Small intestine (tissue), 7 donors: ENCODE measurements around the gene SEC24B. TPM values are rescaled to one million over a fixed set of nuclear protein-coding genes. Genes with fewer than 3 reads are reported as not detected.

ENCODE experiments used
- DNase-seq, 2 donors: peaks; one replicate each; pipeline versions ENCODE4 v3.0.0 to v3.0.0-alpha.2; 2013
- FAIRE-seq: peaks from 2 replicates; lab custom pipeline; 2012; peaks lifted over from hg19 to GRCh38; lab: Jason Lieb, UNC
- H3K27ac ChIP-seq, 3 donors: one replicate each; pipeline ENCODE4 v1.5.1; 2013; ENCODE audit warnings: low read length in 2 of 3, mild to moderate bottlenecking in 2 of 3, control low read depth in 1 of 3, inconsistent platforms in 1 of 3, low read depth in 1 of 3, moderate library complexity in 1 of 3
- H3K27me3 ChIP-seq, 3 donors: one replicate each; pipeline ENCODE4 v1.6.1; 2013; ENCODE audit warnings: low read length in 3 of 3, inconsistent platforms in 1 of 3; ENCODE audit not compliant: control insufficient read depth in 3 of 3, insufficient read depth in 3 of 3
- H3K36me3 ChIP-seq, 3 donors: one replicate each; pipeline ENCODE4 v1.6.1; 2013; ENCODE audit warnings: low read length in 3 of 3, inconsistent platforms in 1 of 3, low read depth in 1 of 3, mild to moderate bottlenecking in 1 of 3, moderate library complexity in 1 of 3; ENCODE audit not compliant: control insufficient read depth in 3 of 3, insufficient read depth in 2 of 3
- H3K4me1 ChIP-seq, 3 donors: one replicate each; pipeline ENCODE4 v1.6.1; 2013; ENCODE audit warnings: low read length in 2 of 3, inconsistent platforms in 1 of 3, low read depth in 1 of 3, mild to moderate bottlenecking in 1 of 3, moderate library complexity in 1 of 3; ENCODE audit not compliant: control insufficient read depth in 3 of 3, insufficient read depth in 2 of 3
- H3K4me3 ChIP-seq, 3 donors: one replicate each; pipeline ENCODE4 v1.5.1; 2013; ENCODE audit warnings: low read length in 3 of 3, control low read depth in 1 of 3, inconsistent platforms in 1 of 3, low read depth in 1 of 3, mild to moderate bottlenecking in 1 of 3, moderate library complexity in 1 of 3
- H3K9me3 ChIP-seq, 2 donors: one replicate each; pipeline ENCODE4 v1.6.1; 2013; ENCODE audit warnings: low read depth in 1 of 2, low read length in 1 of 2; ENCODE audit not compliant: control insufficient read depth in 2 of 2, insufficient read depth in 1 of 2
- WGBS, 3 donors: extraction: QIAGEN DNeasy Blood & Tissue Kit; methylation state at CpG; one replicate each; pipeline ENCODE4 v1.1.7; 2013; 5-methylcytosine and 5-hydroxymethylcytosine counted together
- polyA plus RNA-seq, 4 donors: library from polyadenylated mRNA; stranded (reverse) in 3 of 4; unstranded in 1 of 4; fragments of 200-250 nt in 3 of 4; fragments of 120-200 nt in 1 of 4; gene quantifications; one replicate each; pipeline versions ENCODE4 v1.2.1 to v1.2.3, GENCODE V29; 2013
- donor health status: healthy with polysubstance abuse.
- donor health status: control.
- donor health status: control.
- donor health status: Bipolar disorder and iron deficiency.
- donor health status: healthy.

SEC24B gene
- polyA plus RNA-seq, 4 donors, result 9.5 to 28.7 (median 10.6) TPM

DNA sequence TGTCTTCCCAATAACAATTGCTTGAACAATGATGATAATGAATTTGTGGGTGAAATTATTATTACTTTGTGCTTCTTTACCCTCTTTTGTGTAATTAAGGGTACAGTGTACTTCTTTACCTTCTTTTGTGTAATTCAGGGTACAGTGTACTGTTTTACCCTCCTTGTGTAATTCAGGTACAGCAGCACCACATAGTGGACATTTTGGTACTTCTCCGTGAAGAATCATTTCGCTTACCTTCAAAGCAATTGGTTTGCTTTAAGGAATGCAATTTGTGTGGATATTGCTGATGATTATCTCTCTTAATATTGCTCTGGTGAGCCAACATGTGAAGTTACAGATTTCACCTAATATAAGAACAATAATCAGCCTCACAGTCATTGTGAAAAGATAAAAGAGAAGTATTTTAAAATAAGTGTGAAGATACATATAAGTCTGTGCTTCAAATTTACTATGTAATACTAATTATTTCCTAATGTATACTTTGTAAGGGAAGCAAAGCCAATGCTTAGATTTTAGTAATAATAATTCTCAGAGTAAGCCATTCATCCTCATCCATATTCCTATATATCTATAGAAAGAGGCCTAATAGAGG lies 27.2 kb upstream of the SEC24B start:
- Histone ChIP-seq H3K36me3 (no peaks in the 10 kb centered on the region), H3K4me3 (no peak overlapping the region), H3K4me1 (no peaks in the 10 kb centered on the region), H3K9me3 (no peaks in the 10 kb centered on the region), H3K27me3 (no peaks in the 10 kb centered on the region), H3K27ac (no peak overlapping the region)
- FAIRE-seq, result no peak
- 1 to 6% (median 2%) methylated on average over 2 of the region's 2 CpGs for WGBS, 3 donors
- peak; percentile 62 to 68 for DNase-seq

DNA sequence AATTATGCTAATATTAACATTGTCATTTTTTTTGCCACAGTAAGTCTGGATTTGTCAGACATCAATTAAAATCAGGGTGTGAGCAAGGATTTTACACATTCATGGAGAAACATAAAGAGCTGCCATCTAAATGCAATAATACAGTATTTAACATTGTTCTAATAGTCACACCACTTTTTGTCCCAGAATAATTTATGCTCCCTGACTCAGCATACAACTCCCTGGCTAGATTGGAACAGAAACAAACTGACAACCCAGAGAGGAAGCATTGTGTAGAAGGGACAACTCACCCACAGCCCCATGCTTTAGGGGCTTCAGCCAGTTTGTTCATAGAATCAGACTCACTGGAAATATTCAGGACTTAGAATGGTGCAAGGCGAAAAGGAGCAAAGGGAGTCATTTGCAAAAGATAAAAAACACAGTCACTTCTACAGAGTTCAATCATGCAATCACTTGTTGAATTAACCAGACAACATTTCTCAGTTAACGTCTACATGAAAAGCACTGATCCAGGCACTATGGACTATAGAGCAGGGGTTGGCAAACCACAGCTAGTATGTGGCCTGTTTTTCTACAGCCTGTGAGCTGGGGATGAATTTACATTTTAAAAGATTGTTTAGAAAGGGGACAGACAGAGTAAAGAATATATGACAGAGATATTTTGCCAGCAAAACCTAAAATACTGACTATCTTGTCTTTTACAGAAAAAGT lies 26.4 kb upstream of the SEC24B start:
- Histone ChIP-seq H3K36me3 (no peaks in the 10 kb centered on the region), H3K4me1 (no peaks in the 10 kb centered on the region), H3K9me3 (no peaks in the 10 kb centered on the region), H3K27me3 (no peaks in the 10 kb centered on the region), H3K4me3 (no peak overlapping the region), H3K27ac (no peak overlapping the region)
- DNase-seq (no peak), FAIRE-seq (no peak)
- WGBS, 3 donors, result 87 to 92% (median 89%) methylated on average over 2 of the region's 2 CpGs

DNA sequence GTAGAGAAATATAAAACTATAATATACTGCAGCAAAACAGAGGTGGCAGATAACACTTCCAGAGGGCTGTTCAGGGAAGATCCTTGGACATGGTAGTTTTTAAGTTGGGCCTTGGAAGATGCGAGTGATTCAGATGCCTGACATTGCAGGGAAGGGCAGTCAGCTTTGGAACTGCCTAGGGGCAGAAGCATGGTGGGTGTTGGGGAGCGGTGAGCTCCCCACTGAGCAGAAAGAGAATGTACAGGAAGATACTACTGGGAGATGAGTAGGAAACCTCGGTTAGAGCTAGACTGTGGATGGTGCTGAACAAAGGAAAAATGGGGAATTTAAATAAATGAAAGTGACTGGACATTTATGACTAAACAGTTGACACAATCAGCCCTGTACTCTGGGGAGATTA lies 24.9 kb upstream of the SEC24B start:
- H3K36me3 ChIP-seq, result no peaks in the 10 kb centered on the region
- FAIRE-seq, result no peak
- no peaks in the 10 kb centered on the region for H3K27me3 ChIP-seq
- no peaks in the 10 kb centered on the region for H3K9me3 ChIP-seq
- no peak overlapping the region for H3K27ac ChIP-seq
- no peaks in the 10 kb centered on the region for H3K4me1 ChIP-seq
- WGBS, 3 donors, result 83 to 92% (median 87%) methylated on average over 3 of the region's 3 CpGs
- H3K4me3 ChIP-seq, result no peak overlapping the region
- DNase-seq, result no peak

DNA sequence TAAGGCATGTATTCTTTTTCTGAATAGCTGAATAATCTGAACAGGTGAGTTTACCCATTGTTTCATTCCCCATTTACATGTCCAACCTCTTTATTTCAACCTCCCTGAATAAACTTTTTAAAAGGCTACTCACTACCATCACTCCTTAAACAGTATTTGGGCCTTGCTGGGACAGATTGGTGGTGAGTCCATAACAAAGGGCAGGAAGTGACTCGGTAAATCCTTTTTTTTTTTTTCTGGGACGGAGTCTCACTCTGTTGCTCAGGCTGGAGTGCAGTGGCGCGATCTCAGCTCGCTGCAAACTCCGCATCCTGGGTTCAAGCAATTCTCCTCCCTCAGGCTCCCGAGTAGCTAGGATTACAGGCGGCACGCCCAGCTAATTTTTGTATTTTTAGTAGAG lies 23.4 kb upstream of the SEC24B start:
- Histone ChIP-seq H3K27me3 (no peaks in the 10 kb centered on the region), H3K4me3 (no peak overlapping the region), H3K36me3 (no peaks in the 10 kb centered on the region), H3K9me3 (no peaks in the 10 kb centered on the region), H3K27ac (no peak overlapping the region), H3K4me1 (no peaks in the 10 kb centered on the region)
- DNase-seq (no peak), FAIRE-seq (no peak)
- WGBS, 3 donors, result 93 to 94% (median 93%) methylated on average over 9 of the region's 9 CpGs

DNA sequence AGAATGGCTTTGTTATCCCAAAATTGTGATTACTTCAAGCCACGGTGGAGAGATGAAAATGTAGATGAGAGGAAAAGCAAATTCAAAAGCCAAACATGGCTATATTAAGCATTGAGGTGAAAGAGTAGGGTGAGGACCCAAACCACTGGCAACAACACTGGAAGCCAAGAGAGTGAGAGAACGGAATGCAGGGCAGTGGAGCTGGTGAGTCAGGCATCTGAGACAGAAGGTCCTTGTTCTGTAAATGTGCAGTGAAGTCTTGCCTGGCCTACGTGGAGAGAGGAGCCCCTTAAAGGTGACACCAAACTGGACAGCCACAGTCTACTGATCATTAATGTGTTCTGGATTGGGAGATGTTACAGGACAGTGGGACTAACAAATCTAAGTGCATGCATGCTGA lies 22.8 kb upstream of the SEC24B start:
- DNase-seq (no peak), FAIRE-seq (no peak)
- Histone ChIP-seq H3K4me3 (no peak overlapping the region), H3K27ac (no peak overlapping the region), H3K9me3 (no peaks in the 10 kb centered on the region), H3K36me3 (no peaks in the 10 kb centered on the region), H3K4me1 (no peaks in the 10 kb centered on the region), H3K27me3 (no peaks in the 10 kb centered on the region)
- WGBS, 3 donors, result 77 to 79% (median 78%) methylated on average over 3 of the region's 3 CpGs

DNA sequence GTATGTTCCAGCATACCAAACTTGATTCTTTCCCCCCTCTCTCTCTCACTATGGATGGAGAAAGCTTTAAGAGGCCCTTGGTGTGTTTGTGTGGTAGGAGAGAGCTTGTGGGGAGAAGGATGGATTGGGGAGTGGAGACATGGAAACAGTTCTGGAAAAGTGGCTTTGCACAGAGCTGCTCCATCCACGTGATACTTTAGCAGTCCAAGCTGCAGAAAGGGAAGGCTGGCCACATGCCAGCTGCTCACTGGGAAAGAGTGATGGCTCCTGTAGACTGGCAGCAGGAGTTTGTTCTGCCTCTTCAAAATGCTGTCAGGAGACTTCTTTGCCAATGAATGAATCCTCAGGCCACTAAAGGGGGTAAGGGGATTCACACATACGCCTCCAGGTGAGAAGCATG lies 21.7 kb upstream of the SEC24B start:
- 59 to 70% (median 62%) methylated on average over 2 of the region's 2 CpGs for WGBS, 3 donors
- DNase-seq, result no peak

DNA sequence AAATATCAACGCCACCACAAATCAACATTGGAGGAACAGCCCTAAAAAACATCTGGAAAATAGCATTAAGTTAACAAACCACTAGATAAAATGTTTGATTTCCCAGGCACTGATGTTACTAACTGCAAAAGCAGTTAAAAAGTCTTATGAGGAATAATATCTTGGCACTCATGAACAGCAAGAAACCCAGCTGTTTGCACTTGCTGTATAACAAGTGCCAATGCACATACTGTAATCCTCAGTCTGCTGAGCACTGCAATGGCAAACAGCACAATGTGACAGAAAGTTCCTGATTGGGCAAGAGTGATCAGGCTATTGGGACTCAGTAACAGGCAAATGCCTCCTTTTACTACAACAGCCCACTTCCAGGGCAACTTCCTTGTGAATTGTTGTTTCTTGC lies 20.8 kb upstream of the SEC24B start:
- no peaks in the 10 kb centered on the region for H3K36me3 ChIP-seq
- no peaks in the 10 kb centered on the region for H3K27me3 ChIP-seq
- WGBS, 3 donors, result 48 to 86% (median 81%) methylated on average over 1 of the region's 1 CpG
- no peaks in the 10 kb centered on the region for H3K4me1 ChIP-seq
- DNase-seq, result no peak
- FAIRE-seq, result no peak
- no peak overlapping the region for H3K4me3 ChIP-seq
- H3K27ac ChIP-seq, result no peak overlapping the region
- no peaks in the 10 kb centered on the region for H3K9me3 ChIP-seq

More for the DNA sequence above, 21.7 kb upstream of the SEC24B start:
- no peaks in the 10 kb centered on the region for H3K4me1 ChIP-seq
- no peaks in the 10 kb centered on the region for H3K36me3 ChIP-seq
- no peak overlapping the region for H3K27ac ChIP-seq
- no peaks in the 10 kb centered on the region for H3K9me3 ChIP-seq
- H3K4me3 ChIP-seq, result no peak overlapping the region
- H3K27me3 ChIP-seq, result no peaks in the 10 kb centered on the region
- FAIRE-seq, result no peak

DNA sequence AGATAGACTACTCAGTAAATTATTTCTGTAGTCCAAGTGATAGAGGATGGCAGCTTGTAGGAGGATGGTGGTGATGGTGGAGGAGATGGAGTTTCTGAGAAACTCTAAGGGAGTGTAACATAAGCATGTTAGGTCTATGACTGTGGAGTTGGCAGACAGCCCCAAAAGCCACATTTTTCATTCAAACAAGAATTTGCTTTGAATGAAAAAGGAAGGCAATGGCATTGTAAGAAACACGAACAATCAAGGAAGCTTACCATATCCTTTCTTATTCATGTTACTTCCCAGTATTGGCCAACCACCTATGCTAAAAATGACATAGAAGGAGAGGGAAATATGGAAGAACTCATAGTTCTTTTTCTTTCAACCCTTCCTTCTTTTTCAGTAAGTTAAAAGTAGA lies 18.7 kb upstream of the SEC24B start:
- H3K4me1 ChIP-seq, result no peaks in the 10 kb centered on the region
- FAIRE-seq (no peak), DNase-seq (no peak)
- H3K4me3 ChIP-seq, result no peak overlapping the region
- H3K36me3 ChIP-seq, result no peaks in the 10 kb centered on the region
- no peak overlapping the region for H3K27ac ChIP-seq
- no peaks in the 10 kb centered on the region for H3K9me3 ChIP-seq
- 75 to 91% (median 90%) methylated on average over 1 of the region's 1 CpG for WGBS, 3 donors
- no peaks in the 10 kb centered on the region for H3K27me3 ChIP-seq
